ENCODE results near the gene NFATC1. TPM values are rescaled to one million over a fixed set of nuclear protein-coding genes. Genes with fewer than 3 reads are reported as not detected.
A peak's percentile ranks its signal among the peaks of the same experiment; 100 is the strongest.

NFATC1 gene
- total RNA-seq (2012; rRNA removed) = 2.5 and 3.5 TPM in 2 replicates

GRCh38 chr18:79395761-79396404 lies at the start of gene NFATC1:
TSS of gene NFATC1 (plus strand) at chr18:79395930. CDS start at chr18:79396225, 295 bp downstream.
- Histone ChIP-seq H3K4me1 (ENCODE audit: control insufficient read depth, insufficient read depth, low read length) (peaks cover 20% of the 10 kb centered on the region), H3K9me3 (replicated peaks; ENCODE audit: low read length) (no peaks in the 10 kb centered on the region)

DNA sequence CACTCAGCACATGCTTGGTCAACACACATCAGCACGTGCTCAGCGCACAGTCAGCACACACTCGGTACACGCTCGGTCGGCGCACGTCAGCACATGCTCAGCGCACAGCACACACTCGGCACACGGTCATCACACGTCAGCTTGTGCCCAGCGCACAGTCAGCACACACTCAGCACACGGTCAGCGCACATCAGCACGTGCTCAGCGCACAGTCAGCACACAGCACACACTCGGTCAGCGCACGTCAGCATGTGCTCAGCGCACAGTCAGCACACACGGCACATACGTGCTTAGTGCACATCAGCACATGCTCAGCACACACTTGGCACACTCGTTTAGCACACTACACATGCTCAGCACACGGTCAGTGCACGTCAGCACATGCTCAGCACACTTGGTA lies 49.7 kb upstream of the NFATC1 start:
- no peaks in the 10 kb centered on the region for H3K27me3 ChIP-seq (ENCODE audit: control insufficient read depth, insufficient read depth, low read length)
- H3K4me2 ChIP-seq (ENCODE audit: low read length) = no peak overlapping the region
- H3K36me3 ChIP-seq (ENCODE audit: insufficient read depth, low read length) = peaks cover 27% of the 10 kb centered on the region
- H3K4me3 ChIP-seq (ENCODE audit: low read length) = no peak overlapping the region
- peaks cover 7% of the 10 kb centered on the region for H3K4me1 ChIP-seq (ENCODE audit: control insufficient read depth, insufficient read depth, low read length)
- no peaks in the 10 kb centered on the region for H3K9me3 ChIP-seq (replicated peaks; ENCODE audit: low read length)
- no peak overlapping the region for H3K9ac ChIP-seq (ENCODE audit: low read depth, low read length)

More at GRCh38 chr18:79395761-79396404, at the start of gene NFATC1:
- Histone ChIP-seq H3K4me3 (ENCODE audit: low read length) (peak within 1 kb of the TSS; percentile 61), H3K36me3 (ENCODE audit: insufficient read depth, low read length) (no peaks in the 10 kb centered on the region), H3K4me2 (ENCODE audit: low read length) (peak within 1 kb of the TSS; percentile 83), H3K9ac (ENCODE audit: low read depth, low read length) (peak within 1 kb of the TSS; percentile 47), H3K27me3 (ENCODE audit: control insufficient read depth, insufficient read depth, low read length) (peaks cover 31% of the 10 kb centered on the region)

GRCh38 chr18:79348066-79348465 lies 47.7 kb upstream of the NFATC1 start:
- peaks cover 7% of the 10 kb centered on the region for H3K4me1 ChIP-seq (ENCODE audit: control insufficient read depth, insufficient read depth, low read length)
- H3K9me3 ChIP-seq (replicated peaks; ENCODE audit: low read length) = no peaks in the 10 kb centered on the region
- H3K4me3 ChIP-seq (ENCODE audit: low read length) = no peak overlapping the region
- no peak overlapping the region for H3K9ac ChIP-seq (ENCODE audit: low read depth, low read length)
- H3K4me2 ChIP-seq (ENCODE audit: low read length) = no peak overlapping the region
- peaks cover 27% of the 10 kb centered on the region for H3K36me3 ChIP-seq (ENCODE audit: insufficient read depth, low read length)
- H3K27me3 ChIP-seq (ENCODE audit: control insufficient read depth, insufficient read depth, low read length) = no peaks in the 10 kb centered on the region

- H3K9ac ChIP-seq (ENCODE audit: low read depth, low read length) = no peak overlapping the region
- H3K4me3 ChIP-seq (ENCODE audit: low read length) = no peak overlapping the region
- peaks cover 7% of the 10 kb centered on the region for H3K4me1 ChIP-seq (ENCODE audit: control insufficient read depth, insufficient read depth, low read length)
- H3K4me2 ChIP-seq (ENCODE audit: low read length) = no peak overlapping the region
- H3K36me3 ChIP-seq (ENCODE audit: insufficient read depth, low read length) = peaks cover 5% of the 10 kb centered on the region
- no peaks in the 10 kb centered on the region for H3K27me3 ChIP-seq (ENCODE audit: control insufficient read depth, insufficient read depth, low read length)
- no peaks in the 10 kb centered on the region for H3K9me3 ChIP-seq (replicated peaks; ENCODE audit: low read length)
These were observed 43.3 kb upstream of the NFATC1 start for GRCh38 chr18:79352432-79352831.

DNA sequence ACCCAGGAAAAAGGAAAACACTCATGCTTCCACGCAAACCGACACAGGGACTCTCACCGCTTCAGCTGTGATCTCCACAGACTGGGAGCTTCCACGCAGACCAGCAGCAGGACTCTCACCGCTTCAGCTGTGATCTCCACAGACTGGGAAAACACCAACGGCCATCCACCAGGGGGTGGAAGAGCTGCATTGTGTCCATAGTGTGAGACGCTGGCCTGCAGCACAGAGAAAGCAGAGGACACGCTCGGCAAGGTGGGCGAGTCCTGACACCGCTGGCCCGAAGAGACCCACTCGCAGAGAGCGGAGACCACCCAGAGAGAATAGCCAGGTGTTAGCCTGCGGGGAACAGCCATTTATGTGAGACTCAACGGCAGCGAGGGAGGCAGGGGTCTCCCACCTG lies 42.5 kb upstream of the NFATC1 start:
- no peaks in the 10 kb centered on the region for H3K27me3 ChIP-seq (ENCODE audit: control insufficient read depth, insufficient read depth, low read length)
- no peaks in the 10 kb centered on the region for H3K9me3 ChIP-seq (replicated peaks; ENCODE audit: low read length)
- H3K4me1 ChIP-seq (ENCODE audit: control insufficient read depth, insufficient read depth, low read length) = peaks cover 3% of the 10 kb centered on the region
- H3K4me2 ChIP-seq (ENCODE audit: low read length) = no peak overlapping the region
- no peak overlapping the region for H3K4me3 ChIP-seq (ENCODE audit: low read length)
- no peaks in the 10 kb centered on the region for H3K36me3 ChIP-seq (ENCODE audit: insufficient read depth, low read length)
- H3K9ac ChIP-seq (ENCODE audit: low read depth, low read length) = no peak overlapping the region

- H3K9me3 ChIP-seq (replicated peaks; ENCODE audit: low read length) = no peaks in the 10 kb centered on the region
- H3K4me3 ChIP-seq (ENCODE audit: low read length) = no peak overlapping the region
- no peak overlapping the region for H3K9ac ChIP-seq (ENCODE audit: low read depth, low read length)
- H3K4me2 ChIP-seq (ENCODE audit: low read length) = no peak overlapping the region
- H3K27me3 ChIP-seq (ENCODE audit: control insufficient read depth, insufficient read depth, low read length) = no peaks in the 10 kb centered on the region
- no peaks in the 10 kb centered on the region for H3K36me3 ChIP-seq (ENCODE audit: insufficient read depth, low read length)
- H3K4me1 ChIP-seq (ENCODE audit: control insufficient read depth, insufficient read depth, low read length) = no peaks in the 10 kb centered on the region
These were observed 41.4 kb upstream of the NFATC1 start for GRCh38 chr18:79354350-79354749.

- no peak overlapping the region for H3K4me3 ChIP-seq (ENCODE audit: low read length)
- H3K36me3 ChIP-seq (ENCODE audit: insufficient read depth, low read length) = peaks cover 1% of the 10 kb centered on the region
- H3K4me2 ChIP-seq (ENCODE audit: low read length) = no peak overlapping the region
- no peaks in the 10 kb centered on the region for H3K4me1 ChIP-seq (ENCODE audit: control insufficient read depth, insufficient read depth, low read length)
- no peaks in the 10 kb centered on the region for H3K9me3 ChIP-seq (replicated peaks; ENCODE audit: low read length)
- no peak overlapping the region for H3K9ac ChIP-seq (ENCODE audit: low read depth, low read length)
- H3K27me3 ChIP-seq (ENCODE audit: control insufficient read depth, insufficient read depth, low read length) = no peaks in the 10 kb centered on the region
These were observed 40.0 kb upstream of the NFATC1 start for GRCh38 chr18:79355433-79356335.

DNA sequence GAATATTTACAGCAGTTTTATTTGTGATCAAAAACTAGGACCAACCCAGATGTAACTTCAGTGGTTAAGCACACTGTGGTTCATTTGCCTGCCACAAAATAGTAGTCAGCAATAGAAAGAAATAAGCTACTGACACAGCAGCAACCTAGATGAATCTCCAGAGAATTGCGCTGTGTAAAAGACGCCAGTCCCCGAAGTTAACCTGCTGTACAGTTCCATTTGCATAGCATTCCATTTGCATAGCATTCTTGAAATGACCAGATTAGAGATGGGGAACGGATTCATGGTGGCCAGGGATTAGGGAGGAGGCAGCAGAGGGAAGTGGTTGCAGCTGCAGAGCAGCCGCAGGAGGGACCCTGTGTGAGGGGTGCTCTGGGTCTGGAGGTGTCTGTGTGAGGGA lies 39.3 kb upstream of the NFATC1 start:
- H3K4me1 ChIP-seq (ENCODE audit: control insufficient read depth, insufficient read depth, low read length) = no peaks in the 10 kb centered on the region
- H3K27me3 ChIP-seq (ENCODE audit: control insufficient read depth, insufficient read depth, low read length) = no peaks in the 10 kb centered on the region
- H3K4me2 ChIP-seq (ENCODE audit: low read length) = no peak overlapping the region
- H3K9me3 ChIP-seq (replicated peaks; ENCODE audit: low read length) = no peaks in the 10 kb centered on the region
- H3K9ac ChIP-seq (ENCODE audit: low read depth, low read length) = no peak overlapping the region
- H3K36me3 ChIP-seq (ENCODE audit: insufficient read depth, low read length) = peaks cover 7% of the 10 kb centered on the region
- H3K4me3 ChIP-seq (ENCODE audit: low read length) = no peak overlapping the region

DNA sequence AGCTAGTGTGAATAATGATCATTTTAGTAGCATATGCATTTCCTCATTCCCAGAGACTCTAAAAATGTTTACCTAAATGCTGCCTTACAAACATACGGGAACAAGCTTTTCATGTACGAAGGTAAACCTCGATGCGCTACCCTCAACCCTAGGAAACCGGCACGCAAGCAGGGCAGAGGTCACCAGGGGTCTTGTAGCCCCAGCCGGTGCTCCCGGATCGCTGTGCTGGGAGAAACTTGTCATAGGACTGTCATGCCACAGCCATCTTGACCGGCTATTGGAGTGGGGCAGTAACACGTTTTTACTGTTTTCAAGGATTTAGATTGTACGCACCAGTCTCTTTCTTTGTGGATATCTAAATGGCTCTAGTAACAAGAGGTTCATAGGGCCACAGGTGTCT lies 34.8 kb upstream of the NFATC1 start:
- H3K27me3 ChIP-seq (ENCODE audit: control insufficient read depth, insufficient read depth, low read length) = no peaks in the 10 kb centered on the region
- H3K9ac ChIP-seq (ENCODE audit: low read depth, low read length) = no peak overlapping the region
- peaks cover 10% of the 10 kb centered on the region for H3K4me1 ChIP-seq (ENCODE audit: control insufficient read depth, insufficient read depth, low read length)
- H3K4me2 ChIP-seq (ENCODE audit: low read length) = no peak overlapping the region
- H3K9me3 ChIP-seq (replicated peaks; ENCODE audit: low read length) = no peaks in the 10 kb centered on the region
- no peak overlapping the region for H3K4me3 ChIP-seq (ENCODE audit: low read length)
- peaks cover 13% of the 10 kb centered on the region for H3K36me3 ChIP-seq (ENCODE audit: insufficient read depth, low read length)

DNA sequence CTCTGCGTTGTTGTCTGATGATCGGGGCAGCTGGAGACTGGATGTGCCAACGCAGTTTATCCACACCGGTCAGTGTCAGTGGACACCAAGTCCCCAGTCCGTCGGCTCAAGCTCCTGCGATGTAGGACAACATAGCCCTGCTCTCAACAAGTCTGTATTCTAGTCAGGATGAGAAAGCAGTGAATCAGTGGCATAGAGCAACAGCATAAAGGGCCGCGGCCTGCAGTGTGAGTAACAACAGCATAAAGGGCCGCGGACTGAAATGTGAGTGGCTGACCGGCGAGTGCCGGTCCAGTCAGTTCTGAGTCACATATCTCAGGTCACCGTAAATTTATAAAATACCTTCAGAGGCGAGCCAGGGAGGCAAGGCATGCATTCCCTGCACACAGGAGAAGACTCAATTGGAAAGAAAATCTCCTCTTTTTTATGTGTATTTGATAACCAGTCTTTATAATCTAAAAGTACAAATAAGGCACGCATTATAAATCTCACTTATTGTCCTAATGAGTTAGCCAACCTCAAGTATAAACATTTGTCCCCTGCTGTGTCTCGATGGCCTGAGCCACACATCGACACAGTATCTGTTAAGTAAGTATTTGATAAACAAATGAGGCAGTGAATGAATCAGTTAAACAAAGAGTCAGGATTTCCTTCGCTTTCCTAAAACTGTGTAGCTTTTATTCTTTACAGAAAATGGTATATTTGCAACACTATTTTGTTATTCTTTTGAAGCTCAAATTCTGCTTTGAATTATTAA lies 33.8 kb upstream of the NFATC1 start:
- Histone ChIP-seq H3K4me1 (ENCODE audit: control insufficient read depth, insufficient read depth, low read length) (peaks cover 10% of the 10 kb centered on the region), H3K27me3 (ENCODE audit: control insufficient read depth, insufficient read depth, low read length) (no peaks in the 10 kb centered on the region), H3K9ac (ENCODE audit: low read depth, low read length) (no peak overlapping the region), H3K4me3 (ENCODE audit: low read length) (no peak overlapping the region), H3K36me3 (ENCODE audit: insufficient read depth, low read length) (peaks cover 13% of the 10 kb centered on the region), H3K4me2 (ENCODE audit: low read length) (no peak overlapping the region), H3K9me3 (replicated peaks; ENCODE audit: low read length) (no peaks in the 10 kb centered on the region)

DNA sequence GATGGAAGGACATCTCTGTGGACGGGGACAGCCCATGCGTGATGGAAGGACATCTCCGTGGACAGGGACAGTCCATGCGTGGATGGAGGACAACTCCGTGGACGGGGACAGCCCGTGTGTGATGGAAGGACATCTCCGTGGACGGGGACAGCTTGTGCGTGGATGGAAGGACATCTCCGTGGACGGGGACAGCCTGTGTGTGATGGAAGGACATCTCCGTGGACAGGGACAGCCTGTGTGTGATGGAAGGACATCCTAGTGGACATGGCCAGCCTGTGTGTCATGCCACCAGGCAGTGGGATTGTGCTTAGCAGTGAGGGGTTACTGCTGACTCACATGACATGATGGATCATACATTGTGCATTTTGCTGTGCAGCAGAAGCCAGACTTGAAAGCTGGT lies 30.0 kb upstream of the NFATC1 start:
- Histone ChIP-seq H3K27me3 (ENCODE audit: control insufficient read depth, insufficient read depth, low read length) (no peaks in the 10 kb centered on the region), H3K9ac (ENCODE audit: low read depth, low read length) (no peak overlapping the region), H3K4me1 (ENCODE audit: control insufficient read depth, insufficient read depth, low read length) (peaks cover 10% of the 10 kb centered on the region), H3K36me3 (ENCODE audit: insufficient read depth, low read length) (peaks cover 11% of the 10 kb centered on the region), H3K9me3 (replicated peaks; ENCODE audit: low read length) (no peaks in the 10 kb centered on the region), H3K4me3 (ENCODE audit: low read length) (no peak overlapping the region), H3K4me2 (ENCODE audit: low read length) (no peak overlapping the region)
